Measurements from ENCODE around the gene OSTC. TPM values are rescaled to one million over a fixed set of nuclear protein-coding genes. Genes with fewer than 3 reads are reported as not detected.
A peak's percentile ranks its signal among the peaks of the same experiment; 100 is the strongest.

The OSTC gene
- total RNA-seq, 4 donors from 2014 or later = 54.9 to 109 (median 80.8) TPM

- Histone ChIP-seq H3K27ac (no peak overlapping the region), H3K4me1 (peaks cover 0 to 12% (median 0%) of the 10 kb centered on the region in 3 donors), H3K27me3 (no peaks in the 10 kb centered on the region), H3K4me3 (no peak overlapping the region), H3K36me3 (no peaks in the 10 kb centered on the region), H3K9me3 (no peaks in the 10 kb centered on the region)
- intact Hi-C loops (cut with DNase I) = no loop called here
- WGBS, 2 donors = 89 to 95% methylated on average over 3 of the region's 3 CpGs
- TF ChIP-seq CTCF (IDR thresholded peaks at IDR 0.05) (no peak), POLR2A (IDR thresholded peaks at IDR 0.05) (no peak)
- DNase-seq = no peak
Observed at GRCh38 chr4:108646706-108647105, 3.7 kb upstream of the OSTC start.

GRCh38 chr4:108649863-108650211 is 562 bp upstream of the OSTC start:
- 1 to 3% methylated on average over 6 of the region's 6 CpGs for WGBS, 2 donors
- TF ChIP-seq POLR2A (IDR thresholded peaks at IDR 0.05) (no peak), CTCF (IDR thresholded peaks at IDR 0.05) (no peak)
- H3K36me3 ChIP-seq = no peaks in the 10 kb centered on the region

GRCh38 chr4:108651014-108651791 is 804 bp downstream of the OSTC start:
- H3K27ac ChIP-seq = peak overlapping the region; percentile 82 to 93 (median 90)
- intact Hi-C loops (cut with DNase I) = no loop called here
- WGBS, 2 donors = 3 to 5% methylated on average over 9 of the region's 9 CpGs
- H3K9me3 ChIP-seq = no peaks in the 10 kb centered on the region
- DNase-seq = no peak
- peaks cover 0 to 39% (median 0%) of the 10 kb centered on the region in 3 donors for H3K4me1 ChIP-seq
- TF ChIP-seq CTCF (IDR thresholded peaks at IDR 0.05) = peak in 1 of 6 experiments; percentile 12
- TF ChIP-seq POLR2A (IDR thresholded peaks at IDR 0.05) = no peak
- peaks cover 0 to 7% (median 0%) of the 10 kb centered on the region in 3 donors for H3K36me3 ChIP-seq
- peak overlapping the region; percentile 63 to 92 (median 78) for H3K4me3 ChIP-seq
- no peaks in the 10 kb centered on the region for H3K27me3 ChIP-seq

More at GRCh38 chr4:108649863-108650211, 562 bp upstream of the OSTC start:
- no peaks in the 10 kb centered on the region for H3K9me3 ChIP-seq
- H3K4me1 ChIP-seq = peaks cover 0 to 39% (median 0%) of the 10 kb centered on the region in 3 donors
- no peaks in the 10 kb centered on the region for H3K27me3 ChIP-seq
- no peak for DNase-seq
- H3K27ac ChIP-seq = peak overlapping the region in 2 of 4 donors; percentile 89 to 93
- H3K4me3 ChIP-seq = peak overlapping the region; percentile 63 to 92 (median 78)
- intact Hi-C loops (cut with DNase I) = no loop called here

GRCh38 chr4:108662629-108663028 is 12.2 kb downstream of the OSTC start:
- H3K9me3 ChIP-seq = no peaks in the 10 kb centered on the region
- H3K27ac ChIP-seq = no peak overlapping the region
- no peaks in the 10 kb centered on the region for H3K4me1 ChIP-seq
- 62 to 69% methylated on average over 3 of the region's 3 CpGs for WGBS, 2 donors
- H3K27me3 ChIP-seq = no peaks in the 10 kb centered on the region
- no peak overlapping the region for H3K4me3 ChIP-seq
- TF ChIP-seq POLR2A (IDR thresholded peaks at IDR 0.05) = no peak
- TF ChIP-seq CTCF (IDR thresholded peaks at IDR 0.05) = no peak
- intact Hi-C loops (cut with DNase I) = no loop called here
- H3K36me3 ChIP-seq = peaks cover 2 to 98% (median 4%) of the 10 kb centered on the region in 3 donors
- DNase-seq = no peak

- Histone ChIP-seq H3K27ac (no peak overlapping the region), H3K27me3 (no peaks in the 10 kb centered on the region), H3K9me3 (no peaks in the 10 kb centered on the region), H3K4me1 (no peaks in the 10 kb centered on the region), H3K36me3 (peaks cover 0 to 13% (median 0%) of the 10 kb centered on the region in 3 donors), H3K4me3 (no peak overlapping the region)
- DNase-seq = no peak
- TF ChIP-seq CTCF (IDR thresholded peaks at IDR 0.05) (no peak), POLR2A (IDR thresholded peaks at IDR 0.05) (no peak)
- intact Hi-C loops (cut with DNase I) = no loop called here
- WGBS, 2 donors = 69 to 74% methylated on average over 4 of the region's 4 CpGs
Observed at GRCh38 chr4:108674356-108674977, 24.1 kb downstream of the OSTC start.
